ENCODE results near the gene SOX6. TPM values are rescaled to one million over a fixed set of nuclear protein-coding genes. Genes with fewer than 3 reads are reported as not detected.

Gene SOX6
- polyA plus RNA-seq, 3 donors: not detected

DNA sequence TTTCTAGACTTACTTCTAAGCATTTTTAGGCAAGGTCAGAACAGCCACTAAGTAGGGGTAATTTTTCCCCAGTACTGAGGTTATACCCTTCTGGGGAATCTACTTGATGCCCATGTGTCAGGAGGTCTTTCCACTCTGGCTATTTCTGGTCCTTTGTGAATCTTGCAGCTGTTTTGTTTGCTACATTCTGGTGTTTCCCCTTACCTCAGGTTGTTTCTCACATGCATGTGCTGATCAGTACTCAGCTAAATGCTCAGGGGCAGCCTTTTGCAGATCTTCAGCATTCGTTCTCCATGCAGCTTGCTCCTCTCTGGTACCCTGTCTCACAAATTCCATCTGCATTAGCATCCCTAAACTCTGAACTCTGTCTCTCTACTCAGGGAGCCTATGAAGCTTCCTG, 303.6 kb downstream of the SOX6 start:
- Histone ChIP-seq H3K9me3 (replicated peaks in 1 of 2; ENCODE audit: control insufficient read depth in 1 of 2, insufficient read depth in 1 of 2, low read length in 2 of 2) (no peaks in the 10 kb centered on the region), H3K9ac (ENCODE audit: insufficient read depth, low read length, poor library complexity, severe bottlenecking) (no peak overlapping the region), H3K27ac (ENCODE audit: low read depth in 1 of 2, low read length in 2 of 2) (no peak overlapping the region), H3K4me2 (replicated peaks; ENCODE audit: extremely low read depth, low read length, poor library complexity, severe bottlenecking) (no peak overlapping the region), H4K20me1 (ENCODE audit: insufficient read depth, low read length) (no peaks in the 10 kb centered on the region), H3K27me3 (ENCODE audit: control insufficient read depth in 2 of 2, insufficient read depth in 2 of 2, low read length in 2 of 2) (no peaks in the 10 kb centered on the region), H2AFZ (ENCODE audit: insufficient read depth, low read depth, low read length, poor library complexity, severe bottlenecking) (no peak overlapping the region), H3K4me3 (replicated peaks in 1 of 3; ENCODE audit: low read depth in 2 of 3, low read length in 3 of 3) (no peak overlapping the region), H3K4me1 (ENCODE audit: control insufficient read depth in 1 of 2, insufficient read depth in 2 of 2, low read length in 2 of 2) (no peaks in the 10 kb centered on the region), H3K79me2 (ENCODE audit: insufficient read depth, low read length) (no peaks in the 10 kb centered on the region), H3K36me3 (replicated peaks in 1 of 2; ENCODE audit: control insufficient read depth in 1 of 2, insufficient read depth in 2 of 2, low read length in 2 of 2) (no peaks in the 10 kb centered on the region)
- Mint-ChIP-seq H3K36me3 (no peaks in the 10 kb centered on the region), H3K4me1 (no peaks in the 10 kb centered on the region), H3K27ac (no peak overlapping the region), H3K4me3 (no peak overlapping the region), H3K27me3 (ENCODE audit: low read depth in 3 of 3) (peaks cover 0 to 1% (median 0%) of the 10 kb centered on the region in 3 donors), H3K9me3 (peaks cover 0 to 4% (median 0%) of the 10 kb centered on the region in 7 donors)
- TF ChIP-seq CTCF (IDR thresholded peaks at IDR 0.05): no peak
- DNase-seq: no peak
- WGBS (ENCODE audit: insufficient coverage): 83% methylated on average over 1 of the region's 1 CpG
- intact Hi-C loops (cut with micrococcal nuclease): no loop called here

DNA sequence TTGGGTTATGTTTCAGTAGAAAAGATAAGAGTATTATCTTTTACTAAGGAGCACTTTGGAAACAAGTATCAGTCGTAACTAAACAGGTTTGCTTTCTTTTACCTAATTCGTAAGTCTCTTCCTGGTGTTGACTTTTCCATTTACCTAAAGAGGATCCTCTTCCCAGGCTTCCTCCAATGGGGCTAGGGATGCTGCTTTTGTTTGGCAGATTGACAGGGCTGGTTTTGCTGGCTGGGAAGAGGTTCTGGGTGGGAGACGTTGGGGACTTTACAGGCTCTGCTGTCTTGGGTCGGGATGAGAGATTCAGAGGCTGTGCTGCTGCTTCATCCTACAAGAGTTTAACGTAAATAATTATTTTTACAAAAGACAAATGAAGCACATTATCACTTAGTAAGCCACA, 306.7 kb downstream of the SOX6 start:
- no peak overlapping the region for H3K27ac Mint-ChIP-seq
- H3K36me3 Mint-ChIP-seq: no peaks in the 10 kb centered on the region
- H3K9ac ChIP-seq (ENCODE audit: insufficient read depth, low read length, poor library complexity, severe bottlenecking): no peak overlapping the region
- no peaks in the 10 kb centered on the region for H3K4me1 Mint-ChIP-seq
- H2AFZ ChIP-seq (ENCODE audit: insufficient read depth, low read depth, low read length, poor library complexity, severe bottlenecking): no peak overlapping the region
- WGBS (ENCODE audit: insufficient coverage): 67% methylated on average over 1 of the region's 5 CpGs
- intact Hi-C loops (cut with micrococcal nuclease): no loop called here
- no peaks in the 10 kb centered on the region for H4K20me1 ChIP-seq (ENCODE audit: insufficient read depth, low read length)
- no peaks in the 10 kb centered on the region for H3K36me3 ChIP-seq (replicated peaks in 1 of 2; ENCODE audit: control insufficient read depth in 1 of 2, insufficient read depth in 2 of 2, low read length in 2 of 2)
- H3K27ac ChIP-seq (ENCODE audit: low read depth in 1 of 2, low read length in 2 of 2): no peak overlapping the region
- DNase-seq: no peak
- H3K4me1 ChIP-seq (ENCODE audit: control insufficient read depth in 1 of 2, insufficient read depth in 2 of 2, low read length in 2 of 2): no peaks in the 10 kb centered on the region
- no peak overlapping the region for H3K4me2 ChIP-seq (replicated peaks; ENCODE audit: extremely low read depth, low read length, poor library complexity, severe bottlenecking)
- no peaks in the 10 kb centered on the region for H3K9me3 ChIP-seq (replicated peaks in 1 of 2; ENCODE audit: control insufficient read depth in 1 of 2, insufficient read depth in 1 of 2, low read length in 2 of 2)
- H3K27me3 Mint-ChIP-seq (ENCODE audit: low read depth in 3 of 3): peaks cover 0 to 4% (median 1%) of the 10 kb centered on the region in 3 donors
- H3K4me3 ChIP-seq (replicated peaks in 1 of 3; ENCODE audit: low read depth in 2 of 3, low read length in 3 of 3): no peak overlapping the region
- no peaks in the 10 kb centered on the region for H3K79me2 ChIP-seq (ENCODE audit: insufficient read depth, low read length)
- no peaks in the 10 kb centered on the region for H3K27me3 ChIP-seq (ENCODE audit: control insufficient read depth in 2 of 2, insufficient read depth in 2 of 2, low read length in 2 of 2)
- no peak for TF ChIP-seq CTCF (IDR thresholded peaks at IDR 0.05)
- peaks cover 0 to 2% (median 0%) of the 10 kb centered on the region in 7 donors for H3K9me3 Mint-ChIP-seq
- H3K4me3 Mint-ChIP-seq: no peak overlapping the region
